HT-29 (cell line): ENCODE data around the gene MED27. TPM values are rescaled to one million over a fixed set of nuclear protein-coding genes. Genes with fewer than 3 reads are reported as not detected.
"Not testable (repeated sequence)": the region's sequence is repeated elsewhere in the genome, so short reads cannot be mapped to it uniquely, and the experiment has no call there.

Experiments
- DNase-seq: peaks from one replicate; pipeline ENCODE4 v3.0.0-alpha.2; 2015; ENCODE audit warnings: low spot score
- total RNA-seq: library from RNA; depleted of rRNA; stranded (reverse); fragments of >200 nt; shearing (Covaris generic); gene quantifications from 2 replicates; pipeline ENCODE4 v1.2.3, GENCODE V29; 2014

The MED27 gene
- total RNA-seq, 1 experiment from 2014 or later, result 26.7 TPM

GRCh38 chr9:132077881-132078698 is 1.6 kb downstream of the MED27 start:
- DNase-seq, result no peak

- no peak for DNase-seq
These were observed 3.8 kb downstream of the MED27 start for GRCh38 chr9:132075853-132076252.

- DNase-seq, result no peak
These were observed 4.9 kb downstream of the MED27 start for GRCh38 chr9:132074736-132075135.

- DNase-seq, result no peak
These were observed 7.7 kb downstream of the MED27 start for GRCh38 chr9:132071847-132072507.

- no peak for DNase-seq
These were observed 10.4 kb downstream of the MED27 start for GRCh38 chr9:132069046-132069898.

GRCh38 chr9:132068605-132069004 is 11.1 kb downstream of the MED27 start:
- no peak for DNase-seq

- DNase-seq, result no peak
These were observed 13.2 kb downstream of the MED27 start for GRCh38 chr9:132066511-132066910.

- no peak for DNase-seq
These were observed 13.6 kb downstream of the MED27 start for GRCh38 chr9:132066057-132066456.

- DNase-seq, result no peak
These were observed 16.4 kb downstream of the MED27 start for GRCh38 chr9:132063281-132063680.

- no peak for DNase-seq
These were observed 16.9 kb downstream of the MED27 start for GRCh38 chr9:132062806-132063205.

GRCh38 chr9:132061526-132061925 is 18.1 kb downstream of the MED27 start:
- DNase-seq, result no peak

GRCh38 chr9:132059361-132059760 is 20.3 kb downstream of the MED27 start:
- DNase-seq, result no peak

GRCh38 chr9:132058226-132058625 is 21.4 kb downstream of the MED27 start:
- DNase-seq, result not testable (repeated sequence)

- DNase-seq, result no peak
These were observed 22.7 kb downstream of the MED27 start for GRCh38 chr9:132056717-132057560.

GRCh38 chr9:132055756-132056155 is 23.9 kb downstream of the MED27 start:
- no peak for DNase-seq

- DNase-seq, result no peak
These were observed 25.6 kb downstream of the MED27 start for GRCh38 chr9:132054024-132054423.

- DNase-seq, result no peak
These were observed 29.8 kb downstream of the MED27 start for GRCh38 chr9:132049900-132050299.

- no peak for DNase-seq
These were observed 30.3 kb downstream of the MED27 start for GRCh38 chr9:132049323-132049882.

- no peak for DNase-seq
These were observed 31.5 kb downstream of the MED27 start for GRCh38 chr9:132048201-132048600.

GRCh38 chr9:132046456-132046855 is 33.2 kb downstream of the MED27 start:
- no peak for DNase-seq
